Activated CD4-positive, alpha-beta T cell treated with anti-CD3 and anti-CD28 coated beads, Interleukin-2, amount 50 U/mL, for 1 hour (primary cell): ENCODE results near the gene TIGD3.
"Not testable (repeated sequence)": the region's sequence is repeated elsewhere in the genome, so short reads cannot be mapped to it uniquely, and the experiment has no call there.

ENCODE experiments used
- DNase-seq: peaks from one replicate; pipeline ENCODE4 v3.0.0-alpha.2; 2020

The TIGD3 gene

DNA sequence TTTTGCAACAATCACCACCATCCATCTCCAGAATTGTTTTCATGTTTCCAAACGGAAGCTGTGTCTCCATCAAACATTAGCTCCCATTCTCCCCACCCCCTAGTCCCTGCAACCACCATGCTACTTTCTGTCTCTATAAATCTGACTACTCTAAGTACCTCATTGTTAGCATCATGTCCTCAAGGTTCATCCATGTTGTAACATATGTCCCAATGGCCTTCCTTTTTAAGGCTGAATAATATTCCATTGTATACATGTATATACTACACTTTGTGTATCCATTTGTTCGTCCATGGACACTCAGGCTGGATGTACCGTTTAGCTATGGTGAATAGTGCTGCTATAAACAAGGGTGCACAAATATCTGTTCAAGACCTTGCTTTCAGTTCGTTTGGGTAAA lies 29.1 kb upstream of the TIGD3 start:
- DNase-seq, result no peak

DNA sequence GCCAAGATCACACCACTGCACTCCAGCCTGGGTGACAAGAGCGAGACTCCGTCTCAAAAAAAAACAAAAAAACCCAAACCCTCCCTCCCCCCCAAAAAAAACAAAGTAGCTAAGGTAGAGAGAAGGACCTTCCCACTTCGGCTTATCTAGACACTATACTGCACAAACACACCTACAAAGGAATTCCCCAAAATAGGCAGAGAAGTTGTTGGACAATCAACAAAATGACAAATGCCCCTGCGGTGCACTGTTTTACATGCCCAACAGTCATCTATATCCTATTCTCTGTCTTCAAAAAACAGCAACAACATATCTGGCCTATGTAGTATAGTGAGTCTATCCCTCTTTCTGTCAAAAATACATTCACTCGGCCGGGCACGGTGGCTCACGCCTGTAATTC lies 27.5 kb upstream of the TIGD3 start:
- no peak for DNase-seq

DNA sequence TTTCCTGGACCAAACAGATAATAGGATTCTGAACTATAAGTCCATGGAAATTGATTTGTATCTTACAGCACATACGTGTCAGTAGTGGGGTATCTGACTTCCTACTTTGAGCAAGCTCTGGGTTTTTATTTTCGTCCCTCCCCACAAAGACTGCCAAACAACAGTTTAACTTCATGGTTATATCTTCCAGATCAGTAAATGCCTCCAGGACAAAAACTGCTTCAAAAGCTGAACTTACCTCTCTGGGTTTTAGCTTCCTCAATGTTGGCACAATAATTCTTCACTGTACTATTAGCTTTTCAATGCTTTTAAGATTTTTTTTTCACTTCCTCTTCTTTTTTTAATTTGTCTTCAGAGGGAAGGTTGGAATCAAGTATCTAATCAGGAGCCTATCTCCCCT lies 25.1 kb upstream of the TIGD3 start:
- DNase-seq, result no peak

DNA sequence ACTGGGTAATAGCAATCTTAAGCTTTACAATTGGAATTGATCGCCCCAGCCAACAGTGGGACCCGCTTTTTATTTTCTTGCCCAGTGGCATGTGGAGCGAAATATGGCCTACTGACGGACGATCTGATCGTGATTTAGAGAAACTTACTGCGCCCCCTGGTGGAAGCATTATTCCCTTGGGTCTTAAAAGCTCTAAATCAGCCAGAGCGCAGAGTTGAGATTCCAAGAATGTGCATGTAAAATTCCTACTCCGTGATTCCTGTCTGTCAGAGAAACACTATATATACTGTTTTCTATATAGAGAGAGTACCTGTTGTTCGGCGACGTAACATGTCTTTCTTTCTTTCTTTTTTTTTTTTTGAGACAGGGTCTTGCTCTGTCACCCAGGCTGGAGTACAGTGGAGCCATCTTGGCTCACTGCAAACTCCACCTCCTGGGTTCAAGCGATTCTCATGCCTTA lies 24.6 kb upstream of the TIGD3 start:
- DNase-seq, result peak; percentile 82

- DNase-seq, result no peak
These were observed 24.0 kb upstream of the TIGD3 start for GRCh38 chr11:65330544-65330943.

- not testable (repeated sequence) for DNase-seq
These were observed 22.0 kb upstream of the TIGD3 start for GRCh38 chr11:65332591-65332990.

- DNase-seq, result no peak
These were observed 19.8 kb upstream of the TIGD3 start for GRCh38 chr11:65334696-65335295.

- no peak for DNase-seq
These were observed 15.9 kb upstream of the TIGD3 start for GRCh38 chr11:65338676-65339075.

GRCh38 chr11:65340226-65340625 lies 14.3 kb upstream of the TIGD3 start:
- DNase-seq, result no peak

GRCh38 chr11:65341856-65342255 lies 12.7 kb upstream of the TIGD3 start:
- DNase-seq, result no peak

- DNase-seq, result no peak
These were observed 3.0 kb upstream of the TIGD3 start for GRCh38 chr11:65351511-65351910.

DNA sequence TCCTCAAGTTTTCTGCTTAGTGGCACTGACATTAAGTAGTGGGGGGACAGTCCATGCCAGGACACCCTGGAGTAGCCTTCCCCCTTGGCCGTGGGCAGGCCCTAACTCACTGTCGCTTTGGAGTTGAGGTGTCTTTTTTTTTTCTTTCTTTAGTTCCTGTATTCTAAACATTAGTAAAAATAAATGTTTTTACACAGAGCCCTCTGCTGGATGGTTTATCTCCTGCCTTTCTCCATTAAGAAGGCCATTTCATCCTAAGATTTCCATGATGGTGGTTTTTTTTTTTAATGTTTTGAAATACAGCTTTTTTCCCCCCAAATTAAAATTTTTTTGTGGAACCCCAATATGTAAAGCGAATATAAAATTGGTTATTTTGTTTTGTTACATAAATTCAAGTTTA lies 1.8 kb upstream of the TIGD3 start:
- DNase-seq, result no peak

DNA sequence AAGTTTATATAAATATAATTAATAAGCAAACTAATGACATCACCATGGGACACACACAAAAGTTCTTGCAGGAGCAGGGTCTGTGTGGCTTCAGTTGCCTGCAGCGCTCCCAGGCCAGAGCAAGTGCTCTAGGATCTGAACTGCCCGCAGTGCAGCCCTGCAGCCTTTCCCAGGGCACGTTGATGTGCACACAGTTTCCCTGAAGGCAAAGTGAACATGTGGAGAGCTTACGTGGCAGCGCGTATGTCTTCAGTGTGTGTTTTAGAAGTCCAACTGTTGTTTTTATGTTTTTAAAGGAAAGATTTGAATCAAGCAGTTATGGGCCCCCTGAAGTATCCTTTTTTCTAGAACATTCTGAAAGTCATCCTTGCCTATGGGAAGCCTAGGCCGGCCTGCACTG lies 1.2 kb upstream of the TIGD3 start:
- DNase-seq, result no peak

GRCh38 chr11:65353900-65354264 lies 669 bp upstream of the TIGD3 start:
- no peak for DNase-seq

DNA sequence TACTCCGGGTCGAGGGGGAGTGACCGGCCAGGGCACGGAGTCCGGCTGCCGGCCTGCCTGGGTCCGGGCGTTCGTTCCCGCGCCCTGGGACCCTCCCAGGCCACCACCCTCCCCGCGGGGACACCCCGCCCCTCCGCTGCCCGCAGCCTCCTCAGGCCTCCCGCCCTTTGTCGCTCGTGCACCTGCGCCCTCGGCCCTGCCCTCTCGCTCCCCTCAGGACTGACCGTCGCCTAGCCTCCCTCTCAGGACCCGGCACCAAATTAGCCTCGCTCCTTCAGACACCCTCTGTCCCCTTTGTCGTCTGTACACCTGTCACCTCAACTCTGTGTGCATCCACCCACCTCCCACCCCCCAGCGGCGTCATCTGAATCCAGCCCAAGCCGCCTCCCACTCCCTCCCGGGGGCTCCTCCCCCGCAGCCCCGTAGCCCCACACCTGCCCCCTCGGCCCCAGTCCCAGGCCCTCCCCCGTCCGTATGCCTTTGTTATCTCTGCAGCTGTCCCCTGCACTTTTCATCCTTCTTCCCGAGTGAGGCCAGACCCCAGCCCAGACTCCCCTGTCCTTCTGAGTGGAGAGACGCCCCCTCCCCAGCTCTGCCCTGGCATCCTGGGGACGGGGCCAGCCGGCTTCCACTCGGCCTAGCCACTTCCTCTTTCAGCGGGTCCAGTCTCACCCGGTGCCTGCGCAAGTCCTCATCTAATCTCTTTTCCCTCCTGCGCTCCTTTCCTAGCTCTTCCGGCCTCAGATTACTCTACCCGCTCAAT lies 643 bp downstream of the TIGD3 start:
- peak; percentile 59 for DNase-seq

GRCh38 chr11:65355776-65356393 lies 1.3 kb downstream of the TIGD3 start:
- DNase-seq, result no peak

- DNase-seq, result no peak
These were observed 1.9 kb downstream of the TIGD3 start for GRCh38 chr11:65356394-65356972.

GRCh38 chr11:65357856-65358356 lies 3.4 kb downstream of the TIGD3 start:
- DNase-seq, result no peak

DNA sequence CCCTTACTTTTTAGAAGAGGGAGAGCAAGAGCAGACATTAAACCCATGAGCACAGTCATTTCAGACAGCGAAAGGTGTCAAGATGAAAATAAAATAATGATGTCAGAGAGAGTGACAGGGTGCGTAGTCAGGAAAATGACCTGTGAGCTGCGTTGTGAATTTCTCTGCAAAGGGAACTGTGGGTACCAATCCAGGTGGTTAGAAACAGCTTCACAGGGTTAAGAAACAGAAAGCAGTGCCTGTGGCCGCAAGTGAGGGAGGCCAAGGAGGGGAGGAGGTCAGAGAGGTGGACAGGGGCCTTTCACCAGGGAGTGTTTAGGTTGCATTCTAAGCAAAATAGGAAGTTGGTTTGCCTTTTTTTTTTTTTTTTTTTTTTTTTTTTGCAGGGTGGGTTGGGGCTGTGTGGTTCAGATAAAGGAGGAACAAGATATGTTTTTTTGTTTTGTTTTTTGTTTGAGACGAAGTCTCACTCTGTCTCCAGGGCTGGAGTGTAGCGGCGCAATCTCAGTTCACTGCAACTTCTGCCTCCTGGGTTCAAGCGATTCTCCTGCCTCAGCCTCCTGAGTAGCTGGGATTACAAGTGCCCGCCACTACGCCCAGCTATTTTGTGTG lies 7.9 kb downstream of the TIGD3 start:
- no peak for DNase-seq

DNA sequence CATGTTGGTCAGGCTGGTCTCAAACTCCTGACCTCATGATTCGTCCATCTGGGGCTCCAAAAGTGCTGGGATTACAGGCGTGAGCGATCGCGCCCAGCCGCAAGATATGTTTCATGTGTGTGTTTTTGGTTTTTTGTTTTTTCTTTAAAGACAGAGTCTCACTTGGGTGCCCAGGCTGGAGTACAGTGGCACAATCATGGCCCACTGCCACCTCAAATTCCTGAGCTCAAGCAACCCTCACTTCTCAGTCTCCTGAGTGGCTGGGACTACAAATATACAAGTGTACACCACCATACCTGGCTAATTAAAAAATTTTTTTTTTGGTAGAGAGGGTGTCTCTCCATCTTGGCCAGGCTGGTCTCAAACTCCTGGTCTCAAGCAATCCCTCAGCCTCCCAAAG lies 8.4 kb downstream of the TIGD3 start:
- no peak for DNase-seq

GRCh38 chr11:65363770-65364169 lies 9.2 kb downstream of the TIGD3 start:
- no peak for DNase-seq

DNA sequence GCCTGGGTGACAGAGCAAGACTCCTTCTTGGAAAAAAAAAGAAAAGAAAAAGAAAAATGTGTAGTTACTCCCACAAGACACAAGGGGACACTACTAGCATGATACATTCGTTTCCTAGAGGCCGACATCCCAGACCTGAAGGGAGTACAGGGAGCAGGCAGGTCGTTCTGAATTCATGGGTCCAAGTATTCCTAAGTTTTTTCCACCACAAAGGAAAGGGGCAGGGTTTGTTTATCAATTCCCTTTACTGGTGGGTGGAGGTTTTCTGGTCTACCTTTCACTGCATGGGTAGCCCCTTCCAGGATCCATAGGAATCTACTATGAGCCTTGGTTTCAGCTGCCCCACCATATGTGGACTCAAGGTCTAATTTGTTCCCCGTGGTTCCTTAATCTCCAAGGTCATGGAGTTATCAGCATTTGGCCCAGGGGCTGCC lies 11.8 kb downstream of the TIGD3 start:
- no peak for DNase-seq

GRCh38 chr11:65370659-65371049 lies 16.1 kb downstream of the TIGD3 start:
- no peak for DNase-seq
